ENCODE measurements around the gene GYG2.
"Not testable (repeated sequence)": the region's sequence is repeated elsewhere in the genome, so short reads cannot be mapped to it uniquely, and the experiment has no call there.

Gene GYG2

GRCh38 chrX:2910109-2910508 lies 81.4 kb downstream of the GYG2 start:
- DNase-seq, result no peak

GRCh38 chrX:2913118-2913517 lies 84.4 kb downstream of the GYG2 start:
- no peak for DNase-seq

GRCh38 chrX:2917767-2918166 lies 89.0 kb downstream of the GYG2 start:
- DNase-seq, result no peak

- no peak for DNase-seq
Measured at GRCh38 chrX:2921193-2921592, 92.5 kb downstream of the GYG2 start.

- DNase-seq, result no peak
Measured at GRCh38 chrX:2921750-2922149, 93.0 kb downstream of the GYG2 start.

GRCh38 chrX:2924151-2924550 lies 95.4 kb downstream of the GYG2 start:
- no peak for DNase-seq

- not testable (repeated sequence) for DNase-seq
Measured at GRCh38 chrX:2926255-2926654, 97.5 kb downstream of the GYG2 start.

GRCh38 chrX:2926664-2927275 lies 98.0 kb downstream of the GYG2 start:
- no peak for DNase-seq

- no peak for DNase-seq
Measured at GRCh38 chrX:2928191-2928582, 99.5 kb downstream of the GYG2 start.

- DNase-seq, result peak; percentile 72
Measured at GRCh38 chrX:2928583-2929434, 100.1 kb downstream of the GYG2 start, which contains the start of gene ARSD. Gene ARSD, minus strand, starts transcription at chrX:2929339. Its CDS starts 64 bp downstream, at chrX:2929275.

- no peak for DNase-seq
Measured at GRCh38 chrX:2931155-2931554, 102.4 kb downstream of the GYG2 start.

GRCh38 chrX:2931612-2932011 lies 102.9 kb downstream of the GYG2 start:
- DNase-seq, result no peak
